K562 (cell line): Measurements from ENCODE around the gene HNRNPA2B1. TPM values are rescaled to one million over a fixed set of nuclear protein-coding genes. Genes with fewer than 3 reads are reported as not detected.
A peak's percentile ranks its signal among the peaks of the same experiment; 100 is the strongest.

Experiments used
- ATAC-seq: fragments of 200-7000 bp; cut with Tn5 transposase; 3 replicates; pipeline ENCODE4 v1.9.1; 2020; ENCODE audit warnings: moderate library complexity
- BruUV-seq: library from RNA; stranded (reverse); fragments of 400-500 nt; replicated peaks from 2 replicates; lab custom pipeline; 2021; lab: Mats Ljungman, UMichigan
- CTCF ChIA-PET: fragments of 300-600 bp; formaldehyde crosslinking; extraction: SDS; loops from one replicate; lab custom pipeline; 2021; ENCODE audit warnings: low intra/inter-chr PET ratio; lab: Yijun Ruan, JAX
- POLR2A ChIA-PET: fragments of 300-600, 350-650 bp; sonication (Branson Sonifier 250); formaldehyde crosslinking; extraction: SDS; loops from one replicate; lab custom pipeline; 2021; ENCODE audit warnings: antibody characterized with exemption, inconsistent platforms; lab: Yijun Ruan, JAX
- DNase-seq, 4 experiments: peaks; one replicate each; pipeline versions ENCODE4 v3.0.0 to v3.0.0-alpha.2; 2011 to 2018; ENCODE audit warnings: low spot score in 3 of 4, mixed read lengths in 3 of 4; ENCODE audit errors: extremely low read depth in 1 of 4
- FAIRE-seq: peaks from 2 replicates; lab custom pipeline; 2011; peaks lifted over from hg19 to GRCh38; lab: Jason Lieb, UNC
- H2AFZ ChIP-seq: 2 replicates; pipeline ENCODE4 v1.6.0; 2011; ENCODE audit warnings: low read depth, low read length, control low read depth, inconsistent platforms
- H3K27ac ChIP-seq: fragments of 200-600 bp; 3 replicates; pipeline ENCODE4 v1.8.0; 2011; ENCODE audit warnings: low read depth, mild to moderate bottlenecking, control low read depth, inconsistent platforms, low read length, moderate library complexity, mixed read lengths; ENCODE audit errors: extremely low read depth
- H3K27me3 ChIP-seq, 2 experiments: fragments of 300-600 bp in 1 of 2; 2 replicates in 1 of 2; 3 replicates in 1 of 2; pipeline versions ENCODE4 v1.6.0 to v1.8.0; 2011; ENCODE audit warnings: inconsistent platforms in 2 of 2, low read length in 2 of 2, mild to moderate bottlenecking in 1 of 2, mixed read lengths in 1 of 2, moderate library complexity in 1 of 2; ENCODE audit not compliant: control insufficient read depth in 2 of 2, insufficient read depth in 2 of 2
- H3K36me3 ChIP-seq: fragments of 300-600 bp; 3 replicates; pipeline ENCODE4 v1.8.0; 2011; ENCODE audit warnings: mild to moderate bottlenecking, low read length, inconsistent platforms; ENCODE audit not compliant: control insufficient read depth, insufficient read depth
- H3K4me1 ChIP-seq, 2 experiments: fragments of 200-600 bp in 1 of 2; replicated peaks in 1 of 2; 2 replicates in 1 of 2; 3 replicates in 1 of 2; pipeline versions ENCODE4 v1.5.1 to v1.8.0; 2011; ENCODE audit warnings: inconsistent platforms in 2 of 2, low read length in 2 of 2, mild to moderate bottlenecking in 1 of 2, mixed read lengths in 1 of 2, moderate library complexity in 1 of 2; ENCODE audit not compliant: control insufficient read depth in 2 of 2, insufficient read depth in 2 of 2
- H3K4me2 ChIP-seq: 2 replicates; pipeline ENCODE4 v1.6.1; 2011; ENCODE audit warnings: low read length, control low read depth, inconsistent platforms, mixed read lengths; ENCODE audit not compliant: insufficient read depth
- H3K4me3 ChIP-seq: fragments of 200-600 bp; sonication (generic), shearing (Covaris generic); 2 replicates; pipeline ENCODE4 v1.5.1; 2016; ENCODE audit warnings: control low read depth, inconsistent platforms
- H3K79me2 ChIP-seq: fragments of 200-600 bp; 3 replicates; pipeline ENCODE4 v1.8.0; 2011; ENCODE audit warnings: low read length, inconsistent platforms; ENCODE audit not compliant: control insufficient read depth, insufficient read depth
- H3K9ac ChIP-seq, 2 experiments: 2 replicates each; pipeline versions ENCODE4 v1.6.0 to v1.6.1; 2011; ENCODE audit warnings: low read depth in 2 of 2, low read length in 2 of 2, control low read depth in 1 of 2, inconsistent platforms in 1 of 2, mild to moderate bottlenecking in 1 of 2, mixed read lengths in 1 of 2; ENCODE audit not compliant: insufficient read depth in 1 of 2
- H3K9me1 ChIP-seq: one replicate; pipeline ENCODE4 v1.6.0; 2011; ENCODE audit warnings: inconsistent platforms, mild to moderate bottlenecking, low read length, moderate library complexity; ENCODE audit not compliant: control insufficient read depth, insufficient read depth
- H3K9me3 ChIP-seq: replicated peaks from 2 replicates; pipeline ENCODE4 v1.5.1; 2011; ENCODE audit warnings: low read depth, low read length, inconsistent platforms; ENCODE audit not compliant: control insufficient read depth, insufficient read depth
- H4K20me1 ChIP-seq: replicated peaks from 2 replicates; pipeline ENCODE4 v1.6.1; 2011; ENCODE audit warnings: low read length, inconsistent platforms, mixed read lengths; ENCODE audit not compliant: control insufficient read depth, insufficient read depth
- CHD1 ChIP-seq: fragments of 200-600 bp; sonication (generic); IDR thresholded peaks from one replicate; pipeline ENCODE4 v1.6.1; 2012; ENCODE audit warnings: mild to moderate bottlenecking, moderate library complexity, low read length, inconsistent platforms
- HNRNPL ChIP-seq: fragments of 200-400 bp; formaldehyde crosslinking; IDR thresholded peaks from 2 replicates; pipeline ENCODE4 v1.6.1; 2017; ENCODE audit warnings: low read depth, mild to moderate bottlenecking, low read length
- NFXL1 ChIP-seq: fragments of 450-650 bp; formaldehyde crosslinking; IDR thresholded peaks from 2 replicates; pipeline ENCODE4 v1.4.0; 2021; ENCODE audit warnings: mild to moderate bottlenecking
- POLR2A ChIP-seq: fragments of 450-650 bp; conservative IDR thresholded peaks from 2 replicates; pipeline ENCODE4 v1.6.1; 2016
- POLR2AphosphoS2 ChIP-seq: IDR thresholded peaks from 2 replicates; pipeline ENCODE4 v1.6.1; 2012; ENCODE audit warnings: low read length, improper control_type of control experiment
- POLR2AphosphoS5 ChIP-seq: IDR thresholded peaks from 2 replicates; pipeline ENCODE4 v1.6.1; 2011; ENCODE audit warnings: mild to moderate bottlenecking, low read depth, low read length, moderate library complexity; ENCODE audit not compliant: control insufficient read depth, insufficient read depth
- RBFOX2 ChIP-seq: fragments of 200-400 bp; formaldehyde crosslinking; IDR thresholded peaks from 2 replicates; pipeline ENCODE4 v1.6.1; 2017; ENCODE audit warnings: low read depth, mild to moderate bottlenecking, low read length, moderate library complexity
- RBM14 ChIP-seq: fragments of 200-400 bp; formaldehyde crosslinking; IDR thresholded peaks from 2 replicates; pipeline ENCODE4 v1.6.1; 2018; ENCODE audit warnings: low read depth, mild to moderate bottlenecking, low read length, moderate library complexity, borderline replicate concordance; ENCODE audit not compliant: insufficient read depth
- RBM15 ChIP-seq: fragments of 200-400 bp; formaldehyde crosslinking; IDR thresholded peaks from 2 replicates; pipeline ENCODE4 v1.6.1; 2018; ENCODE audit warnings: mild to moderate bottlenecking, low read length, moderate library complexity; ENCODE audit not compliant: insufficient read depth
- ZNF431 ChIP-seq: sonication (generic); formaldehyde crosslinking; IDR thresholded peaks from 2 replicates; pipeline ENCODE4 v1.8.0; 2022; ENCODE audit warnings: mild to moderate bottlenecking, missing genetic modification reagents
- WGBS: fragments of 100-300 bp; shearing (Covaris generic); methylation state at CpG from one replicate; pipeline ENCODE4 v1.1.6; 2016; ENCODE audit warnings: low coverage, mixed read lengths; ENCODE audit not compliant: insufficient coverage; ENCODE audit errors: missing lambda C conversion rate; 5-methylcytosine and 5-hydroxymethylcytosine counted together
- in situ Hi-C: fragments of 300-500 bp; cut with MboI; formaldehyde crosslinking; loops from 4 replicates; pipeline ENCODE4 v1.15.0; 2018; ENCODE audit warnings: inconsistent platforms, mixed read lengths
- intact Hi-C: fragments of 100-400 bp; cut with micrococcal nuclease; formaldehyde crosslinking; loops from 2 replicates; pipeline ENCODE4 v1.14.2; 2022
- polyA plus RNA-seq, 8 experiments: library from polyadenylated mRNA; depleted of rRNA in 4 of 8; stranded (reverse) in 5 of 8; unstranded in 3 of 8; fragments of >200 nt; fragmentation: Nextera tagmentation in 2 of 8; fragmentation: Illumina TruSeq in 1 of 8; extraction: Ambion mirVana in 2 of 8; extraction: Trizol in 1 of 8; gene quantifications; 2 replicates each; pipeline versions ENCODE4 v1.2.1 to v1.2.3, GENCODE V29; 2011 to 2014; ENCODE audit warnings: inconsistent platforms in 1 of 8, missing spikeins in 1 of 8
- total RNA-seq, 7 experiments: library from RNA; depleted of rRNA in 6 of 7; stranded (reverse); fragments of >200 nt in 6 of 7; fragmentation: Illumina TruSeq in 2 of 7; extraction: Trizol in 2 of 7; gene quantifications; 2 replicates each; pipeline versions ENCODE4 v1.2.1 to v1.2.3, GENCODE V29; 2011 to 2021; ENCODE audit warnings: low replicate concordance in 1 of 7

HNRNPA2B1 gene
- total and polyA plus RNA-seq, 9 of the 15 experiments (the other 6 are each of a cell fraction or from before 2014, with no cell fraction given), result 630 to 1,989 (median 865) TPM

DNA sequence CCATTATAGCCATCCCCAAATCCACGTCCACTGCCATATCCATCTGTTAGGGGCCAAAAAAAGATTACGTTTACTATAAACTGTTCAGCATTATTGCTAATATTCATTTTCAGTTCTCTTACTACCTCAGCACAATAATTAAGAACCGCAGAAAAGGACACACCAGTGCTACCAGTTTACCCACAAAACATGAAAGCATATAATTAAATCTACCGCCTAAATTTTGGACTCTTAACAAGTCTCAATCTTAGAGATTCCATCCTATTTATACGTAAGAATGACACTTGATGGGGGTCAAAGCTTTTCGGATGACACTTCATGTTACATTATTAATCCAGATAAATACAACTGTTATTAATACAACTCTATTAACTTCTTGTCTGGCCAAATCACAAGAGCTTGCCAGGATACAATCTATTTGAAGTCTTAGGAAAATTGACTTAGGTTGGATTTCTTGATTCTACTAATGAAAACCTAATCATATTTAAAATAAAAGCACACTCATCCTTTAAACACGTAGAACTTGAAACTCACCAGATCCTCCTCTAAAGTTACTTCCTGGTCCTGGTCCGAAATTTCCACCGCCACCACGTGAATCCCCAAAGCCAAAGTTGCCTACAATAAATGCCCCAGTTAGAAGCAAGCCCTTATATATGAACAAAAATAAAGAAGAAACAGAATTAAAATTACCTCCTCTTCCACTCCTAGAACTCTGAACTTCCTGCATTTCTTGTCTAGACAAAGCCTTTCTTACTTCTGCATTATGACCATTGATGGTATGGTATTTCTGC, 4.5 kb downstream of the HNRNPA2B1 start:
- ATAC-seq, result no peak
- FAIRE-seq, result no peak
- no TSS peak for BruUV-seq
- 69% methylated on average over 10 of the region's 10 CpGs for WGBS
- peaks cover 85% of the 10 kb centered on the region for H3K36me3 ChIP-seq
- TF ChIP-seq POLR2A (0 out of 2 replicates have a peak, but pooled peaks have one; percentile 2), RBM14 (no peak), ZNF431 (CRISPR knock-in tag) (peak; percentile 57; the same call in 1 of the 2 replicates), RBFOX2 (peak; percentile 51; the same call in 1 of the 2 replicates), HNRNPL (peak; percentile 37), POLR2AphosphoS2 (peak; percentile 44; the same call in 1 of the 2 replicates), POLR2AphosphoS5 (0 out of 2 replicates have a peak, but pooled peaks have one; percentile 24), RBM15 (no peak), CHD1 (no peak), NFXL1 (CRISPR knock-in tag) (peak; percentile 79; the same call in 1 of the 2 replicates)
- H3K4me3 ChIP-seq, result peak overlapping the region; percentile 76; the same call in 1 of the 2 replicates
- no peak for DNase-seq
- H2AFZ ChIP-seq, result no peak overlapping the region
- H3K27me3 ChIP-seq, result no peaks in the 10 kb centered on the region
- H3K9me3 ChIP-seq, result no peaks in the 10 kb centered on the region
- CTCF ChIA-PET, result no interaction called here
- H3K4me2 ChIP-seq, result peak overlapping the region; percentile 89
- no peaks in the 10 kb centered on the region for H3K9me1 ChIP-seq
- H3K9ac ChIP-seq, result peak overlapping the region in 1 of 2 experiments; percentile 99; a peak in 2 of 4 replicates
- no peak overlapping the region for H3K27ac ChIP-seq
- peaks cover 3 to 30% of the 10 kb centered on the region in 2 experiments; a peak in 3 of 5 replicates for H3K4me1 ChIP-seq
- intact Hi-C loops (no loop called here), in situ Hi-C loops (loop anchor here (5.0 kb wide), 1 partner anchor 91 kb away; no protein-coding TSS in a partner anchor)
- POLR2A ChIA-PET, result interaction anchor here (1.1 to 4.7 kb wide), 9 partner anchors 8 to 303 kb away, joined by 3 to 80 read pairs (median 4); partner anchors contain the start of genes NFE2L3 and SNX10
- peaks cover 91% of the 10 kb centered on the region for H3K79me2 ChIP-seq
- H4K20me1 ChIP-seq, result peaks cover 70% of the 10 kb centered on the region
